HEK293 (cell line): ENCODE data around the gene NXPH2.

ENCODE experiments used
- ATF2 ChIP-seq: fragments of 450-650 bp; formaldehyde crosslinking; IDR thresholded peaks from 2 replicates; pipeline ENCODE4 v1.5.1; 2016; ENCODE audit warnings: missing biosample characterization, missing genetic modification characterization, low read depth
- OVOL3 ChIP-seq: fragments of 450-650 bp; formaldehyde crosslinking; IDR thresholded peaks from 2 replicates; pipeline ENCODE4 v1.5.1; 2016; ENCODE audit warnings: missing biosample characterization, missing genetic modification characterization
- PBX3 ChIP-seq: sonication (generic); formaldehyde crosslinking; IDR thresholded peaks from 2 replicates; pipeline ENCODE4 v1.8.1; 2022; ENCODE audit warnings: mild to moderate bottlenecking, moderate library complexity, missing genetic modification reagents
- ZBTB10 ChIP-seq: fragments of 450-650 bp; formaldehyde crosslinking; IDR thresholded peaks from 2 replicates; pipeline ENCODE4 v1.5.1; 2016; ENCODE audit warnings: missing biosample characterization, missing genetic modification characterization
- ZBTB7A ChIP-seq: fragments of 450-650 bp; formaldehyde crosslinking; IDR thresholded peaks from 2 replicates; pipeline ENCODE4 v1.5.1; 2016; ENCODE audit warnings: low read depth, missing biosample characterization, missing genetic modification characterization
- ZNF654 ChIP-seq: fragments of 450-650 bp; formaldehyde crosslinking; IDR thresholded peaks from 2 replicates; pipeline ENCODE4 v1.5.1; 2016; ENCODE audit warnings: low read depth, missing biosample characterization, missing genetic modification characterization
- ZNF768 ChIP-seq: fragments of 450-650 bp; formaldehyde crosslinking; IDR thresholded peaks from 2 replicates; pipeline ENCODE4 v1.5.1; 2018; ENCODE audit warnings: missing biosample characterization, mild to moderate bottlenecking, missing genetic modification characterization
- ZXDB ChIP-seq: fragments of 450-650 bp; formaldehyde crosslinking; IDR thresholded peaks from 2 replicates; pipeline ENCODE4 v1.5.1; 2016; ENCODE audit warnings: missing biosample characterization, missing genetic modification characterization

- TF ChIP-seq ZNF768 (tag by site-specific recombination), result no peak
- no peak for TF ChIP-seq OVOL3 (tag by site-specific recombination)
- no peak for TF ChIP-seq PBX3 (CRISPR knock-in tag)
- no peak for TF ChIP-seq ZBTB7A (tag by site-specific recombination)
- TF ChIP-seq ZBTB10, result no peak
- TF ChIP-seq ZNF654 (tag by site-specific recombination), result no peak
- no peak for TF ChIP-seq ZXDB (tag by site-specific recombination)
- TF ChIP-seq ATF2, result no peak
Measured at GRCh38 chr2:138620431-138620830, 159.8 kb downstream of the NXPH2 start.
